OCI-LY3 (cell line): ENCODE data around the gene MIA2.

ENCODE experiments used
- EZH2phosphoT487 ChIP-seq: fragments of 200-600 bp; shearing (Covaris generic); IDR thresholded peaks from 2 replicates; pipeline ENCODE4 v1.6.1; 2018; ENCODE audit warnings: antibody characterized with exemption, mixed run types, low read depth
- TF ChIP-seq, protein P1 (sequence below): fragments of 200-600, 300-600 bp; sonication (generic); IDR thresholded peaks from 2 replicates; pipeline ENCODE4 v1.5.1; 2014; ENCODE audit warnings: antibody characterized with exemption, low read length, low read depth

DNA sequence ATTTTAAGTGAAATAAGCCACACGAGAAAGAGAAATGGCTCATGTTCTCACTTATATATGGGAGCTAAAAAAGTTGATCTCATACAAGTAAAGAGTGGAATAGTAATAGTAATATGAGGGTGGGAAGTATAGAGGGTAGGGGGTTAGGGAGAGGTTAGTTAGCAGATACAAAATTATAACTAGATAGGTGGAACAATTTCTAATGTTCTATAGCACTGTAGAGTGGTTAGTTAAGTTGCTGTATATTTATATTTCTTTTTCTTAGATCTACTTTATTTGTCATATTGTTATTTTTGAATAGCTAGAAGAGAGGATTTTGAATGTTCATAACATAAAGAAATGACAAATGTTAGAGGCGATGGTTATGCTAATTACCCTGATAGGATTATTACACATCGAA is 74.1 kb downstream of the MIA2 start:
- TF ChIP-seq, protein P1, sequence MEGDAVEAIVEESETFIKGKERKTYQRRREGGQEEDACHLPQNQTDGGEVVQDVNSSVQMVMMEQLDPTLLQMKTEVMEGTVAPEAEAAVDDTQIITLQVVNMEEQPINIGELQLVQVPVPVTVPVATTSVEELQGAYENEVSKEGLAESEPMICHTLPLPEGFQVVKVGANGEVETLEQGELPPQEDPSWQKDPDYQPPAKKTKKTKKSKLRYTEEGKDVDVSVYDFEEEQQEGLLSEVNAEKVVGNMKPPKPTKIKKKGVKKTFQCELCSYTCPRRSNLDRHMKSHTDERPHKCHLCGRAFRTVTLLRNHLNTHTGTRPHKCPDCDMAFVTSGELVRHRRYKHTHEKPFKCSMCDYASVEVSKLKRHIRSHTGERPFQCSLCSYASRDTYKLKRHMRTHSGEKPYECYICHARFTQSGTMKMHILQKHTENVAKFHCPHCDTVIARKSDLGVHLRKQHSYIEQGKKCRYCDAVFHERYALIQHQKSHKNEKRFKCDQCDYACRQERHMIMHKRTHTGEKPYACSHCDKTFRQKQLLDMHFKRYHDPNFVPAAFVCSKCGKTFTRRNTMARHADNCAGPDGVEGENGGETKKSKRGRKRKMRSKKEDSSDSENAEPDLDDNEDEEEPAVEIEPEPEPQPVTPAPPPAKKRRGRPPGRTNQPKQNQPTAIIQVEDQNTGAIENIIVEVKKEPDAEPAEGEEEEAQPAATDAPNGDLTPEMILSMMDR = no peak
- no peak for TF ChIP-seq EZH2phosphoT487
